Fibroblast of skin of right biceps (primary cell): ENCODE results near the gene COL23A1.

Experiments used
- DNase-seq: peaks from one replicate; pipeline ENCODE4 v3.0.0-alpha.2; 2013

The COL23A1 gene

GRCh38 chr5:178527458-178528307 is 62.5 kb downstream of the COL23A1 start:
- no peak for DNase-seq

- no peak for DNase-seq
Observed at GRCh38 chr5:178526773-178527457, 63.3 kb downstream of the COL23A1 start.

GRCh38 chr5:178525906-178526732 is 64.1 kb downstream of the COL23A1 start:
- DNase-seq = no peak

GRCh38 chr5:178524093-178524882 is 65.9 kb downstream of the COL23A1 start:
- no peak for DNase-seq

- no peak for DNase-seq
Observed at GRCh38 chr5:178522361-178522760, 67.8 kb downstream of the COL23A1 start.

GRCh38 chr5:178520851-178521250 is 69.3 kb downstream of the COL23A1 start:
- DNase-seq = no peak

- DNase-seq = no peak
Observed at GRCh38 chr5:178519804-178520203, 70.4 kb downstream of the COL23A1 start.

GRCh38 chr5:178519155-178519554 is 71.0 kb downstream of the COL23A1 start:
- no peak for DNase-seq

- no peak for DNase-seq
Observed at GRCh38 chr5:178516504-178517235, 73.5 kb downstream of the COL23A1 start.

GRCh38 chr5:178515776-178516503 is 74.3 kb downstream of the COL23A1 start:
- no peak for DNase-seq

GRCh38 chr5:178514851-178515418 is 75.3 kb downstream of the COL23A1 start:
- no peak for DNase-seq

GRCh38 chr5:178511172-178511571 is 79.0 kb downstream of the COL23A1 start:
- no peak for DNase-seq

GRCh38 chr5:178509491-178510057 is 80.6 kb downstream of the COL23A1 start:
- no peak for DNase-seq

GRCh38 chr5:178507151-178507932 is 82.9 kb downstream of the COL23A1 start:
- DNase-seq = no peak

GRCh38 chr5:178505639-178506407 is 84.4 kb downstream of the COL23A1 start:
- DNase-seq = no peak

GRCh38 chr5:178504340-178504960 is 85.7 kb downstream of the COL23A1 start:
- no peak for DNase-seq

GRCh38 chr5:178502401-178503100 is 87.6 kb downstream of the COL23A1 start:
- peak; percentile 66 for DNase-seq

GRCh38 chr5:178499352-178499751 is 90.8 kb downstream of the COL23A1 start:
- no peak for DNase-seq
